ENCODE measurements around the gene AHRR. TPM values are rescaled to one million over a fixed set of nuclear protein-coding genes. Genes with fewer than 3 reads are reported as not detected.

AHRR gene
- total RNA-seq, 2 experiments from 2014 or later = 2.2 to 3.4 TPM

DNA sequence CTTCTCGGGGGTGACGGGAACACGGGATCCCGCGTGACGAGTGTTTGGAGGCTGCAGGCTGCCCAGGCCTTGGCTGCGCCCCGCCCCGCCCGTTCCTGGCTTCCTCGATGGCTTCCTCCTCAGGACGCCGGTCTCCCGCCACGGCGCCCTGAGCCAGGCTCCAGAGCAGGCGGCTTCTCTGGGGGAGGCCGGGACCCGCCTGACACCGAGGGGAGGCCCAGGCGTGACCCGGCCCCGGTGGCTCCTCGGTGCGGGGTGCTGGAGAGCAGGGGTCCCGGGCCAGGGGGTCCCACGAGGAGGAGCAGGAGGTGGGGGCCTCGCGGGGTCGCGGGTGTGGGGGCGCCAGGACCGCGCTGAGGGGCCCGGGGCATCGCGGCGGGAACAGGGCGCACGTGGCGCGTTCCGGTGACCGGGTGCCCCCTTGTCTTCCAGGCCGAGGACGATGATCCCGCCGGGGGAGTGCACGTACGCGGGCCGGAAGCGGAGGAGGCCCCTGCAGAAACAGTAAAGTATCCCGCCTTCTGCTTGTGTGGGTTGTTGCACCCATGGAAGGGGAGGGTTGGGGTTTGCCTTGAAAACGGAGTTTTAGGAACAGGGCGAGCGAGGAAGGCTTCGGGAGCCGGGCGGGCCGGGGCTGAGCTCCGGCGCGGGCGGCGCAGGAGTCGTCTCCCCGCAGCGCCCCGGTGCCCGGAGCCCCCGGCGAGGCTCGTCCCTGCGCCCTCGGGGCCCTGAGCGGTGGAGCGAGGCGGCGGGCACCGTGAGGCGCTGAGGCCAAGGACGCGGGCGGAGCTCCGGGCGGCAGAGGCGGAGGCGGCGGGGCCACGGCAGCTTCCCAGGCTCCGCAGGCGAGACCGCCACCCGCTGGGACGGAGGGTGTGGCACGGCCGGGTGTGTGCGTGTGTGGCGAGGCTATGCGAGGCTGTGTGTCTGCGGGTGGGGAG lies 22.2 kb downstream of the AHRR start:
- BruUV-seq (replicated peaks) = no TSS peak
- DNase-seq (ENCODE audit: low spot score) = no peak
- intact Hi-C loops (cut with micrococcal nuclease; ENCODE audit: unreplicated experiment) = no loop called here
- CTCF ChIA-PET (ENCODE audit: unreplicated experiment) = no interaction called here
- Histone ChIP-seq H3K27ac (ENCODE audit: low read depth, low read length, poor library complexity, severe bottlenecking) (no peak overlapping the region), H3K36me3 (ENCODE audit: insufficient read depth, low read length) (no peaks in the 10 kb centered on the region), H3K4me3 (ENCODE audit: low read depth, low read length, poor library complexity, severe bottlenecking) (no peak overlapping the region), H3K4me1 (ENCODE audit: insufficient read depth, low read length, poor library complexity, severe bottlenecking) (no peaks in the 10 kb centered on the region), H3K9me3 (ENCODE audit: low read length) (no peaks in the 10 kb centered on the region), H4K20me1 (ENCODE audit: insufficient read depth, low read length) (no peaks in the 10 kb centered on the region), H2AFZ (ENCODE audit: low read length) (no peak overlapping the region), H3K79me2 (ENCODE audit: insufficient read depth, low read depth, low read length) (no peaks in the 10 kb centered on the region), H3K4me2 (ENCODE audit: low read length) (no peak overlapping the region), H3K9me2 (ENCODE audit: insufficient read depth, low read length) (no peaks in the 10 kb centered on the region)
- POLR2A ChIA-PET = no interaction called here
- TF ChIP-seq EZH2phosphoT487 (IDR thresholded peaks at IDR 0.05; ENCODE audit: borderline replicate concordance, low read depth, low read length) = no peak
- TF ChIP-seq, protein P1, sequence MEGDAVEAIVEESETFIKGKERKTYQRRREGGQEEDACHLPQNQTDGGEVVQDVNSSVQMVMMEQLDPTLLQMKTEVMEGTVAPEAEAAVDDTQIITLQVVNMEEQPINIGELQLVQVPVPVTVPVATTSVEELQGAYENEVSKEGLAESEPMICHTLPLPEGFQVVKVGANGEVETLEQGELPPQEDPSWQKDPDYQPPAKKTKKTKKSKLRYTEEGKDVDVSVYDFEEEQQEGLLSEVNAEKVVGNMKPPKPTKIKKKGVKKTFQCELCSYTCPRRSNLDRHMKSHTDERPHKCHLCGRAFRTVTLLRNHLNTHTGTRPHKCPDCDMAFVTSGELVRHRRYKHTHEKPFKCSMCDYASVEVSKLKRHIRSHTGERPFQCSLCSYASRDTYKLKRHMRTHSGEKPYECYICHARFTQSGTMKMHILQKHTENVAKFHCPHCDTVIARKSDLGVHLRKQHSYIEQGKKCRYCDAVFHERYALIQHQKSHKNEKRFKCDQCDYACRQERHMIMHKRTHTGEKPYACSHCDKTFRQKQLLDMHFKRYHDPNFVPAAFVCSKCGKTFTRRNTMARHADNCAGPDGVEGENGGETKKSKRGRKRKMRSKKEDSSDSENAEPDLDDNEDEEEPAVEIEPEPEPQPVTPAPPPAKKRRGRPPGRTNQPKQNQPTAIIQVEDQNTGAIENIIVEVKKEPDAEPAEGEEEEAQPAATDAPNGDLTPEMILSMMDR (conservative IDR thresholded peaks at IDR 0.05; ENCODE audit: low read length) = no peak

DNA sequence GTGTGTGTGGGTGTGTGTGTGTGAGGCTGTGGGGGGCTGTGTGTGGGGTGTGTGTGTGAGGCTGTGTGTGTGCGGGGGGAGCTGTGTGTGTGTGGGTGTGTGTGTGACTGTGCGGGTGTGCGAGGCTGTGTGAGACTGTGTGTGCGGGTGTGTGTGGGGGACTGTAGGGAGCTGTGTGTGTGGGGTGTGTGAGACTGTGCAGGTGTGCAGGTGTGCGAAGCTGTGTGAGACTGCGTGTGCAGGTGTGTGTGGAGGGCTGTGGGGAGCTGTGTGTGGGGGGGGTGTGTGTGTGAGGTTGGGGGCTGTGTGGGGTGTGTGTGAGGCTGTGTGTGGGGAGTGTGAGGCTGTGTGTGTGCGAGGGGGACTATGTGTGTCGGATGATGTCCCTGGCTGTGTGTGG lies 23.2 kb downstream of the AHRR start:
- ChIA-PET CTCF (ENCODE audit: unreplicated experiment) (no interaction called here), POLR2A (no interaction called here)
- Histone ChIP-seq H3K4me3 (ENCODE audit: low read depth, low read length, poor library complexity, severe bottlenecking) (no peak overlapping the region), H3K27ac (ENCODE audit: low read depth, low read length, poor library complexity, severe bottlenecking) (no peak overlapping the region), H3K9me2 (ENCODE audit: insufficient read depth, low read length) (no peaks in the 10 kb centered on the region), H4K20me1 (ENCODE audit: insufficient read depth, low read length) (no peaks in the 10 kb centered on the region), H2AFZ (ENCODE audit: low read length) (no peak overlapping the region), H3K4me2 (ENCODE audit: low read length) (no peak overlapping the region), H3K4me1 (ENCODE audit: insufficient read depth, low read length, poor library complexity, severe bottlenecking) (no peaks in the 10 kb centered on the region), H3K36me3 (ENCODE audit: insufficient read depth, low read length) (no peaks in the 10 kb centered on the region), H3K79me2 (ENCODE audit: insufficient read depth, low read depth, low read length) (no peaks in the 10 kb centered on the region), H3K9me3 (ENCODE audit: low read length) (no peaks in the 10 kb centered on the region)
- intact Hi-C loops (cut with micrococcal nuclease; ENCODE audit: unreplicated experiment) = no loop called here
- BruUV-seq (replicated peaks) = no TSS peak
- DNase-seq (ENCODE audit: low spot score) = no peak
- TF ChIP-seq, protein P1 (conservative IDR thresholded peaks at IDR 0.05; ENCODE audit: low read length) = no peak
- TF ChIP-seq EZH2phosphoT487 (IDR thresholded peaks at IDR 0.05; ENCODE audit: borderline replicate concordance, low read depth, low read length) = no peak

All from OCI-LY7 (cell line).